VCaP (cell line): ENCODE results near the gene NMNAT2.

ENCODE experiments used
- H3K27ac ChIP-seq: fragments of 450-650 bp; 2 replicates; pipeline ENCODE4 v1.5.1; 2017
- CTCF ChIP-seq: fragments of 450-650 bp; conservative IDR thresholded peaks from 2 replicates; pipeline ENCODE4 v1.5.1; 2017; ENCODE audit warnings: mild to moderate bottlenecking, moderate library complexity

NMNAT2 gene

DNA sequence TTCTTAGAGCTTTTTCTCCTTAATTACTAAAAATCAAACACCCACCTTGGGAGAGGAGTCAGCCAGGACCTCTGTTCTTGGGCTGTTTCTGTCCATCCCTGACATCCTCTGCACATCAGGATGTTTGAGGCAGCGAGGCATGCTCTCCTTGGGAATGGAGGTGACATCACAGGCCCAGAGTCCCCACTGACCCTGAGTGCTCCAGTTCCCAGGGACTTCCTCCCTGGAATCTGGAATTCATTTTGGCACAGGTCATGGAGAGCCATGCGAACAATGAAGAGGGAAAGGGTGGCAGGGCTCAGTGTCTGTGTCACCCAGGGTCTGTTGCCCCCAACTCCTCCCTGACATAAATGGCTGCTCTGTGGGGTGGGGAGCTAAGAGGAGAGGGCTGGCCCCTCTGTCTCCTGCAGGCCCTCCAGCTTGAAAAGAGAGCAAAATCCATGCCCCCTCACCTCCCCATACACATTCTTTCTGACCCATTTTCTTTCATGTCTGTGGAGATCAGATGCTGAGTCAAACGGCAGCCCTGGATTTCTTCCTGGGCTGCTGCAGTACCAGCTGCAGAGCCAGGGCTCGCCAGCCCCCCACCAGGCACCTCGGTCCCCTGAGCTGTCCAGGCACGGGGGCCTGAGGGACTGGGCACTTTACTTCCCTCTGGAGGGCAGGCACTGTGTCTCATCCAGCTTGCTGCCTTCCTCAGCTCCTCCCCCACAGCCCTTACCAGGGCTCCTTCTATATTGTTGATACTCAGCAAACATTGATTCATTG, 102.0 kb downstream of the NMNAT2 start:
- H3K27ac ChIP-seq = no peak overlapping the region
- no peak for TF ChIP-seq CTCF

DNA sequence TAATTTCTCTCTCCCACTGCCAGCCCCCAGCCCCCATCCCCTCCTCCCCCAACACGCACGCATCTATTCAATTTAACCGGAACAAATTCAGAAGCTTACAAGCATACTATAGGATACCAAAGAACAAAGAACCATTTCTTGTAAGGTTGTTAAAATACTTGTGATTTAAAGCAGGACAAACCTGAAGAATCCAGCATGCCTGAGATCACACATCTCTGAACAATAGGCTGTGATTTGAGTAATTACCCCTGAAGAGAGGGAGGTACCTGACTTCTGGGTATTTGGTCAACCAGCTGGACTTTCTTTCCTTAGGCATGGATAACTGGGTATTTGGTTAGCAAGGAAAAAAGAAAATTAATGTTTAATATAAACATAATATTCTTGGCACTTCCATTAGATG, 105.1 kb downstream of the NMNAT2 start:
- H3K27ac ChIP-seq = no peak overlapping the region
- TF ChIP-seq CTCF = no peak

DNA sequence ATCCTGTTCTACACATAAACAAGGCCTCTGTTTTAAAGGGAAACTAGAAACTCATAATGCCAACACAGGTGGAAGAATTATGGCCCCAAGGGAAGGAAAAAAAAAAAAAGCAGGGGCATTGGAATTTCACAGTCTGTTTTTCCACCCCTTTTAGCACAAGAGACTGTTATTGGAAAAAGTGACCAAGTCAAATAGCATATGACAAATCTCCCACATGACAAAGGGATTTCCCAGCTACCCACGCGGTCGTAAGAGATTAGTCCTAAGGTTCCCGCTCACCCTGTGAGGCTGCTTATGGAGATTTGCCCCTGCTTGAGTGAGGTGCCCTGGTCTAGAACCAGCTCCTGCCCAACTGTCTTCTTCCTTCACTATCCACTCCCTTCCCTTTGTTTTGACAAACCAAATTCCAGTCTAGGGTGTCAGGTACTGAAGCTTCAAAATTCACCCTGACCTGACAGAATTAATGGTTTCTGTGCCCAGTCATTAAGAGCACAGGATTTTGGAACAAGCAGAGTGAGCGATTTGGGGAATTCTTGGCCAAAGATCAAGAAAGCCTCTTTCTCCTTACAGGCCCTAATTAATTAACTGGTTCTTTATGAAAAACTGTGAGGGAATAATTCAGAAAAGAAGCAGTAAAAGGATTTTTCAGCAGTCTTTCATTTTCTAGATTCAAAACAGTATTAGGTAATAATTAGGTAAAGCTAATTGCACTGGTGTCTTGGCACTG, 107.3 kb downstream of the NMNAT2 start:
- H3K27ac ChIP-seq = no peak overlapping the region
- TF ChIP-seq CTCF = no peak

DNA sequence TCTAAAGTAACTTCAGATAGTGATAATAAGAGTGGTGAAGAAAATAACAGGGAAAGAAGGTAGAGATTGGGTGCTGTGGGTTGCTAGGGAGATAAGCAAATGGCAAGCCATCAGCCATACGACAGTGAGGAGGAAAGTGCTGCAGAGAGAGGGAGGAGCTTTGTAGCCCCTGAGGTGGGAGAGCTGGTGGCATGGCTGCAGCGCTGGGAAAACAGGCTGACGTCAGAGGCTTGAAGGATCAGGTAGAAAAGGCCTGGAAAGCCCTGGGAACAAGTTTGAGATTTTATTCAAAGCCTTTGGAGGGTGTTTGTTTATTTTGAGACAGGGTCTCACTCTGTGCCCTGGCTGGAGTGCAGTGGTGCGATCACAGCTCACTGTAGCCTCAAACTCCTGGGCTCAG, 109.5 kb downstream of the NMNAT2 start:
- H3K27ac ChIP-seq = no peak overlapping the region
- TF ChIP-seq CTCF = no peak

GRCh38 chr1:183306317-183307042, 111.7 kb downstream of the NMNAT2 start:
- 0 out of 2 replicates have a peak, but pooled peaks have one; percentile 7 for TF ChIP-seq CTCF
- H3K27ac ChIP-seq = no peak overlapping the region

DNA sequence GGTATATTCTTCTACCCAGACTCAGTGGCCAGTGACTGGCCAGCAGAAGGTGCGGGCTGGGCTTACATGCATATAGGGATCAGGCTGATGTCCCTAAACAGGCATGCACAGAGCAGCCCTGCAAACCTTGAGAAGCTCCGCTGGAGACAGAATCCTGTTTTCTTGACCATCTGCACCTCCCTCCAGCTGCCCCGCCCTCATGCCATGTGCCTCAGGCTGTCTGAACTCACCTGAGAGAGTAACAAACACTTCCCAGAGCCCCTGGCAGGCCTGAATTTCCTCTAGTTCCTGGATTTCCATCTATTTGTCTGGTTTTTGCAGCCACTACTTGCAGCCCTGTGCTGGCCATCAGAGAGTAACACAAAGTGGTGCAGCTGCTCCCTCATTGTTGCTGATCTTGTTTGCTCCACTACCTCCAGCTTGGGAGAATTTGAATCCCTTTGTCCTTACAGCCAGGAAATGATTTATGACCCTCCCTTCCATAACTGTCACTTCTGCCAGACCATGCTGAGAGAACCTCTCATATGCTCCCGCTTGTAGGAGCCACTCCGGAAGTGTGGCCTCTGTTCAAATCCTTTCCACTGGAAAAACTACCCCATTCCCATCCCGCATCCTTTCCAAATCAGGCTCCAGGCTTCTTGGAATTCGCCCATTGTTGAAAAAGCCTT, 113.6 kb downstream of the NMNAT2 start:
- no peak for TF ChIP-seq CTCF
- no peak overlapping the region for H3K27ac ChIP-seq

DNA sequence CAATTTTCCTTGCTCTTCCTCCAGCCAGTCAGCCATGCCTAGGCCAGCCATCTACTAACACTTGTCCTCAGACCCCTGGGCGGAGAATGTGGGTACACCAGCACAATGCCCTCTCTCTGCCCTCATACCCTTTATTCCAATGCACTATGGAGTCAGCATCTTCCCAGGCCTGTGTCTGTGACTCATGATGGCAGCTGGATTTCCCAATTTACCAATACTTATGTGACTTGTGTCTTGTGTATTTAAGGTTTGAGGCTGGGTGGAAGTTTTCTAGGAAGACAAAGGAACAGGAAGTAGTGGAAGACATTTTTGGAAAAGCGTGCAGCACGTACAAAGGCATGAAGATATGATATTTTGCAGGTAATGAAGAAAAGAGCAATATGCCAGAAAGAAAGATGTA, 114.3 kb downstream of the NMNAT2 start:
- TF ChIP-seq CTCF = no peak
- H3K27ac ChIP-seq = no peak overlapping the region
